ENCODE measurements around the gene CLSTN2. TPM values are rescaled to one million over a fixed set of nuclear protein-coding genes. Genes with fewer than 3 reads are reported as not detected.

Gene CLSTN2
- total and polyA plus RNA-seq, 2 donors from 2014 or later, result 2.0 to 12.0 TPM

DNA sequence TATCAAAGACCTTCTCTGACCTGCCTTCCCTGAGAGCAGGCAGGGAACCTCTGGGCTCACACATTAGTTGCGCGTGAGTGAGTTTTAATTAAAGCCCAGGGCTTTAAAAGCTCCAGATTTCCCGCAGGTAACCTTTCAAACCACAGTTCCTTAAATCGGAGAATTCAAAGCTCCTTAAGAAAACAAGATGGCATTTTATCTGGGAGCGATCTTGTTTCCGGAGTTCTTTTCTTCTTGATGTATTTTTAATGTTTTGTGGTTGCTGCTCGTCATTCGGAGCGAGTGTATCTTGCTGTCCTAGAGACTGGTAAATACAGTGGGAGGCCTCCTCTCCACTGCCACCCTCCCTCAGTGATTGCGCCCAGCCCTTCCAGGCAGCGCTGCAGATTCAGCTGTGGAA, 284.3 kb downstream of the CLSTN2 start:
- intact Hi-C loops (cut with DNase I), result no loop called here
- Histone ChIP-seq H3K27me3 (ENCODE audit: control insufficient read depth, insufficient read depth, low read length) (no peaks in the 10 kb centered on the region), H3K4me3 (ENCODE audit: low read length in 3 of 3) (no peak overlapping the region), H3K27ac (ENCODE audit: low read depth in 2 of 2, low read length in 2 of 2) (no peak overlapping the region), H3K9me3 (ENCODE audit: control insufficient read depth in 2 of 3, insufficient read depth in 1 of 3, low read length in 3 of 3) (no peaks in the 10 kb centered on the region), H3K36me3 (ENCODE audit: control insufficient read depth in 2 of 3, insufficient read depth in 3 of 3, low read length in 3 of 3) (no peaks in the 10 kb centered on the region), H3K4me1 (ENCODE audit: control insufficient read depth in 2 of 3, insufficient read depth in 2 of 3, low read depth in 1 of 3, low read length in 3 of 3) (no peaks in the 10 kb centered on the region), H3K9ac (ENCODE audit: low read length in 3 of 3) (no peak overlapping the region)
- FAIRE-seq, result no peak
- DNase-seq, result peak in 3 of 5 donors; percentile 48 to 81 (median 59)
- TF ChIP-seq, protein P1, sequence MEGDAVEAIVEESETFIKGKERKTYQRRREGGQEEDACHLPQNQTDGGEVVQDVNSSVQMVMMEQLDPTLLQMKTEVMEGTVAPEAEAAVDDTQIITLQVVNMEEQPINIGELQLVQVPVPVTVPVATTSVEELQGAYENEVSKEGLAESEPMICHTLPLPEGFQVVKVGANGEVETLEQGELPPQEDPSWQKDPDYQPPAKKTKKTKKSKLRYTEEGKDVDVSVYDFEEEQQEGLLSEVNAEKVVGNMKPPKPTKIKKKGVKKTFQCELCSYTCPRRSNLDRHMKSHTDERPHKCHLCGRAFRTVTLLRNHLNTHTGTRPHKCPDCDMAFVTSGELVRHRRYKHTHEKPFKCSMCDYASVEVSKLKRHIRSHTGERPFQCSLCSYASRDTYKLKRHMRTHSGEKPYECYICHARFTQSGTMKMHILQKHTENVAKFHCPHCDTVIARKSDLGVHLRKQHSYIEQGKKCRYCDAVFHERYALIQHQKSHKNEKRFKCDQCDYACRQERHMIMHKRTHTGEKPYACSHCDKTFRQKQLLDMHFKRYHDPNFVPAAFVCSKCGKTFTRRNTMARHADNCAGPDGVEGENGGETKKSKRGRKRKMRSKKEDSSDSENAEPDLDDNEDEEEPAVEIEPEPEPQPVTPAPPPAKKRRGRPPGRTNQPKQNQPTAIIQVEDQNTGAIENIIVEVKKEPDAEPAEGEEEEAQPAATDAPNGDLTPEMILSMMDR (IDR thresholded peaks at IDR 0.05; ENCODE audit: borderline replicate concordance, extremely low read depth, insufficient read depth), result no peak

DNA sequence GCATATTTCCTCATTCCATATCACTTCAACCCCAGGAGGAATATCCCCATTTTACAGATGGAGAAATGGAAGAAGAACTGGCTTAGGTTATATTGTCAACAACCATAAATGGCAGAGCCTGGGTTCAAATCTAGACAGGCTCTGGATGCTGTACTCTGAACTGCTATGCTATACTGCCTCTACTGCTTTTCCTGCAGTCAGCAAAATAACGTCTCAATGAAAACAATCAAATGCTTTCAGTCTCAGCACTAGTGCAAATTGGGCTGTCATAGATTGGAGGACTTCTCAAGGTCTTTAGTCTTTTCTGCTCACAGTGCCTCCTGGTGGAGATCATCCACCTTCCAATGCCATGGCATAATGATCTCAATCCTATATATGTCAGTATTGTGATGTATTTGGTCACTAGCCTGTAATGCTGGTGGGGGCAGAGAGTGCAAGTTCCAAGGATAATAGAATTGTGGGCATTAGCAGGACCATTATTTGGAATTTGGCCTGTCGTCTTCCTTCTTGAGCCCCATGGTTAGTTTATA, 285.0 kb downstream of the CLSTN2 start:
- Histone ChIP-seq H3K4me1 (ENCODE audit: control insufficient read depth in 2 of 3, insufficient read depth in 2 of 3, low read depth in 1 of 3, low read length in 3 of 3) (no peaks in the 10 kb centered on the region), H3K9me3 (ENCODE audit: control insufficient read depth in 2 of 3, insufficient read depth in 1 of 3, low read length in 3 of 3) (no peaks in the 10 kb centered on the region), H3K4me3 (ENCODE audit: low read length in 3 of 3) (no peak overlapping the region), H3K27ac (ENCODE audit: low read depth in 2 of 2, low read length in 2 of 2) (no peak overlapping the region), H3K36me3 (ENCODE audit: control insufficient read depth in 2 of 3, insufficient read depth in 3 of 3, low read length in 3 of 3) (no peaks in the 10 kb centered on the region), H3K9ac (ENCODE audit: low read length in 3 of 3) (no peak overlapping the region), H3K27me3 (ENCODE audit: control insufficient read depth, insufficient read depth, low read length) (no peaks in the 10 kb centered on the region)
- intact Hi-C loops (cut with DNase I), result no loop called here
- no peak for DNase-seq
- FAIRE-seq, result no peak
- TF ChIP-seq, protein P1 (IDR thresholded peaks at IDR 0.05; ENCODE audit: borderline replicate concordance, extremely low read depth, insufficient read depth), result no peak

DNA sequence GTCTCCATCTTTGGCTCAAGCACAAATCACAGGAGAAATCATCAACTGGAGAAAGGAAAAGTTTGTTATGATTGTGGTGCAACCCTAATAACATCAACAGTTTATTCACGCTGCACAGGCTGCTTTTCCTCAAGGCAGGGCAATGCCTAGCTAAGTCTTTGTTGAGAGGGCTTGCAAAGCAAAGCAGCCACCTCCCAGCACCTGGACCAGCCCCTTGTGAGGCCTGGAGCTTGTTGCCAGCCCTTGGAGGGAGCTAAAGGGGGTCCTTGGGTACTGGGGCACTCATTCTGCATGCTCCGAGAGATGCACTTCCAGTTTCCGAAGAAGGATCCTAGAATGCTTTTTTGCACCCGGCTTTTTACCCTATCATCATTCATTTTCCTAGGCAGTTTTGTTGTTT, 288.2 kb downstream of the CLSTN2 start:
- H3K9me3 ChIP-seq (ENCODE audit: control insufficient read depth in 2 of 3, insufficient read depth in 1 of 3, low read length in 3 of 3), result no peaks in the 10 kb centered on the region
- no peaks in the 10 kb centered on the region for H3K4me1 ChIP-seq (ENCODE audit: control insufficient read depth in 2 of 3, insufficient read depth in 2 of 3, low read depth in 1 of 3, low read length in 3 of 3)
- FAIRE-seq (no peak), DNase-seq (no peak)
- H3K4me3 ChIP-seq (ENCODE audit: low read length in 3 of 3), result no peak overlapping the region
- H3K9ac ChIP-seq (ENCODE audit: low read length in 3 of 3), result no peak overlapping the region
- H3K27ac ChIP-seq (ENCODE audit: low read depth in 2 of 2, low read length in 2 of 2), result no peak overlapping the region
- no peaks in the 10 kb centered on the region for H3K36me3 ChIP-seq (ENCODE audit: control insufficient read depth in 2 of 3, insufficient read depth in 3 of 3, low read length in 3 of 3)
- no peaks in the 10 kb centered on the region for H3K27me3 ChIP-seq (ENCODE audit: control insufficient read depth, insufficient read depth, low read length)
- intact Hi-C loops (cut with DNase I), result no loop called here
- TF ChIP-seq, protein P1 (IDR thresholded peaks at IDR 0.05; ENCODE audit: borderline replicate concordance, extremely low read depth, insufficient read depth), result no peak

DNA sequence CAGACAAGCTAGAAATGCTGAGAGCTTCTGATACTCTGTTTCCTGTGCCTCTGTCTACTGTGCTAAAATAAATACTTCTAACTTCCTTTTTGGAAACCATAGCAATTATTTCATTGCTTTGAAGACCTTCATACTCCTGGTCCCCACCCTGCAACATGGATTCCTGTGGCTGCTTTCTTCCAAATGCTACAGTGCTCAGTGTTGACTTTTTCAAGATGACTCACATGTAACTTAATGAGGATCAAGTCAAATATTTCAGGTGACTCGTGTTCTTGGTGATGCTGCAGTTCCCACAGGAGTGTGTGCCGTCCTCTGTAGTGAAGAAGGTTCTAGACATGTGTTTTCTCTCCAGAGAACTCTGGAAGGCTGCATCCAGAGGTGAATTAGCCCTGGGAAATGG, 288.6 kb downstream of the CLSTN2 start:
- FAIRE-seq, result no peak

More for the DNA sequence above, 288.6 kb downstream of the CLSTN2 start:
- H3K4me3 ChIP-seq (ENCODE audit: low read length in 3 of 3), result no peak overlapping the region
- no peak overlapping the region for H3K9ac ChIP-seq (ENCODE audit: low read length in 3 of 3)
- no peak overlapping the region for H3K27ac ChIP-seq (ENCODE audit: low read depth in 2 of 2, low read length in 2 of 2)
- no peaks in the 10 kb centered on the region for H3K9me3 ChIP-seq (ENCODE audit: control insufficient read depth in 2 of 3, insufficient read depth in 1 of 3, low read length in 3 of 3)
- intact Hi-C loops (cut with DNase I), result no loop called here
- no peak for DNase-seq
- no peaks in the 10 kb centered on the region for H3K27me3 ChIP-seq (ENCODE audit: control insufficient read depth, insufficient read depth, low read length)
- H3K4me1 ChIP-seq (ENCODE audit: control insufficient read depth in 2 of 3, insufficient read depth in 2 of 3, low read depth in 1 of 3, low read length in 3 of 3), result no peaks in the 10 kb centered on the region
- TF ChIP-seq, protein P1 (IDR thresholded peaks at IDR 0.05; ENCODE audit: borderline replicate concordance, extremely low read depth, insufficient read depth), result no peak
- no peaks in the 10 kb centered on the region for H3K36me3 ChIP-seq (ENCODE audit: control insufficient read depth in 2 of 3, insufficient read depth in 3 of 3, low read length in 3 of 3)

All from kidney (tissue), 14 donors.